Measurements from ENCODE around the gene ITGA7.

DNA sequence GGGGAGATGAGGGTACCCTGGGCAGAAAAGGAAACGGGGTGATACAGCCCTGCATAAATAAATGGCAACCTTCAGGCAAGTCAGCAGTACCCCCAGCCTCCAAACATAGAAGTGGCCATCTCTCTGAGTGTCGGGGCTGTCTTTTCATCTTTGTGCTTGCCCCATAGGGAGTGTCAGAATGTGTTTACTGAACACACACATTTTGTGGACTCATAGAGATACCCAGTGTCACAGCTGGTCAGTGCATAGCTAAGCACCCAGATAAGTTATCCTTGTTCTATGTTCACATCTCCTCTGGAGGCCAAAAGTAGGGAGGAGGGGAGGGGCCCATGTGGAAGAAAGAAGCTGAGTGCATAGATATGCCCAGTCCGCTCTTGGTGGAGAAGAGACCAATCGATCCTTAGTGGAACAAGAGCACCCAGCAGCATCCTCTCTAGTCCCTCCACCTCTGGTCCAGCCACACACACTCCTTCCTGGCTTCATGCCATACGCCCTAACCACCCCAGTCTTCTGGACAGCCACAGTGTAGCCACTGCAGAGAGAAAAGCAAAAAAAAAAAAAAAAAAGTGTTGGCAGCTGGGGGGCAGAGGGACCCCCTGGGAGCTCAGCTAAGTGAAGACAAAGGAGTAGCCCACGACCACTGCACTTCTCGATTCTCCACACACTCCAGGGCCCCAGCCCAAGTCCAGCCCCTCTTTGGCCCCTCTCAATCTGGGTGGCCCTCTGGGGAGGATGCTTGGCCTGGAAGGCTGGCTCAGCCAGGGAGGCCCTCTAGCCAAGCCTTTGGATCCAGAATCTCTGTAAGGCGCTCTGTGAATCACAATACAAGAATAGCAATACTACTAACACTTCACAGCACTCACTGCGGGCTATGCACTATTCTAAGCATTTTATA lies 2.6 kb downstream of the ITGA7 start:
- TF ChIP-seq, protein P1, sequence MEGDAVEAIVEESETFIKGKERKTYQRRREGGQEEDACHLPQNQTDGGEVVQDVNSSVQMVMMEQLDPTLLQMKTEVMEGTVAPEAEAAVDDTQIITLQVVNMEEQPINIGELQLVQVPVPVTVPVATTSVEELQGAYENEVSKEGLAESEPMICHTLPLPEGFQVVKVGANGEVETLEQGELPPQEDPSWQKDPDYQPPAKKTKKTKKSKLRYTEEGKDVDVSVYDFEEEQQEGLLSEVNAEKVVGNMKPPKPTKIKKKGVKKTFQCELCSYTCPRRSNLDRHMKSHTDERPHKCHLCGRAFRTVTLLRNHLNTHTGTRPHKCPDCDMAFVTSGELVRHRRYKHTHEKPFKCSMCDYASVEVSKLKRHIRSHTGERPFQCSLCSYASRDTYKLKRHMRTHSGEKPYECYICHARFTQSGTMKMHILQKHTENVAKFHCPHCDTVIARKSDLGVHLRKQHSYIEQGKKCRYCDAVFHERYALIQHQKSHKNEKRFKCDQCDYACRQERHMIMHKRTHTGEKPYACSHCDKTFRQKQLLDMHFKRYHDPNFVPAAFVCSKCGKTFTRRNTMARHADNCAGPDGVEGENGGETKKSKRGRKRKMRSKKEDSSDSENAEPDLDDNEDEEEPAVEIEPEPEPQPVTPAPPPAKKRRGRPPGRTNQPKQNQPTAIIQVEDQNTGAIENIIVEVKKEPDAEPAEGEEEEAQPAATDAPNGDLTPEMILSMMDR (conservative IDR thresholded peaks at IDR 0.05) = no peak
- TF ChIP-seq ZFX (IDR thresholded peaks at IDR 0.05) = no peak
